ENCODE results near the gene LRIT1.

- TF ChIP-seq CTCF (conservative IDR thresholded peaks at IDR 0.05; ENCODE audit: low read length) (no peak), EZH2phosphoT487 (IDR thresholded peaks at IDR 0.05; ENCODE audit: borderline replicate concordance) (no peak)
Observed at GRCh38 chr10:84233940-84234339, 7.4 kb downstream of the LRIT1 start.

All from Loucy (cell line).